CD4-positive, alpha-beta T cell (primary cell): Measurements from ENCODE around the gene RASSF6. TPM values are rescaled to one million over a fixed set of nuclear protein-coding genes. Genes with fewer than 3 reads are reported as not detected.

Experiments used
- ATAC-seq: fragments of 200-7000 bp; cut with Tn5 transposase; one replicate; pipeline ENCODE4 v1.10.0; 2022; ENCODE audit warnings: mild to moderate bottlenecking; ENCODE audit not compliant: poor library complexity
- CTCF ChIA-PET: fragments of 350-600 bp; sonication (Branson Sonifier 250); formaldehyde crosslinking; loops from one replicate; lab custom pipeline; 2021; ENCODE audit warnings: antibody characterized with exemption, inconsistent platforms; lab: Charles Lee
- POLR2A ChIA-PET: fragments of 350-600 bp; sonication (Branson Sonifier 250); formaldehyde crosslinking; loops from one replicate; lab custom pipeline; 2021; ENCODE audit warnings: antibody characterized with exemption, inconsistent platforms; lab: Charles Lee
- DNase-seq, 14 experiments: peaks; one replicate each; pipeline ENCODE4 v3.0.0-alpha.2; 2013 to 2020; ENCODE audit warnings: mixed read lengths in 2 of 14
- H3K27ac ChIP-seq, 2 donors: one replicate each; pipeline versions ENCODE4 v1.5.1 to v1.7.0; 2013; ENCODE audit warnings: low read length in 2 of 2, low read depth in 1 of 2, mild to moderate bottlenecking in 1 of 2
- H3K27me3 ChIP-seq, 2 experiments: 1 replicate in 1 of 2; 2 replicates in 1 of 2; pipeline versions ENCODE4 v1.6.1 to v1.7.0; 2013; ENCODE audit warnings: low read length in 2 of 2, control low read depth in 1 of 2, mild to moderate bottlenecking in 1 of 2, moderate library complexity in 1 of 2; ENCODE audit not compliant: insufficient read depth in 2 of 2, control insufficient read depth in 1 of 2
- H3K36me3 ChIP-seq: one replicate; pipeline ENCODE4 v1.6.1; 2013; ENCODE audit warnings: low read length, control low read depth; ENCODE audit not compliant: insufficient read depth
- H3K4me1 ChIP-seq: one replicate; pipeline ENCODE4 v1.6.1; 2013; ENCODE audit warnings: low read length, control low read depth; ENCODE audit not compliant: insufficient read depth
- H3K4me3 ChIP-seq: one replicate; pipeline ENCODE4 v1.5.1; 2013; ENCODE audit warnings: mild to moderate bottlenecking, low read length, moderate library complexity
- H3K9me3 ChIP-seq, 2 experiments: 1 replicate in 1 of 2; 2 replicates in 1 of 2; pipeline versions ENCODE4 v1.6.1 to v1.7.0; 2013; ENCODE audit warnings: low read length in 2 of 2, mild to moderate bottlenecking in 2 of 2, control low read depth in 1 of 2, moderate library complexity in 1 of 2; ENCODE audit not compliant: control insufficient read depth in 1 of 2, insufficient read depth in 1 of 2
- H3K27ac Mint-ChIP-seq: one replicate; pipeline ENCODE4 v1.8.0; 2020; ENCODE audit warnings: mixed read lengths
- H3K27me3 Mint-ChIP-seq: one replicate; pipeline ENCODE4 v1.8.0; 2021; ENCODE audit warnings: mixed read lengths
- H3K36me3 Mint-ChIP-seq: one replicate; pipeline ENCODE4 v1.8.0; 2021; ENCODE audit warnings: low read depth, mixed read lengths
- H3K4me1 Mint-ChIP-seq: one replicate; pipeline ENCODE4 v1.8.0; 2021; ENCODE audit warnings: low read depth, mixed read lengths
- H3K4me3 Mint-ChIP-seq: one replicate; pipeline ENCODE4 v1.8.0; 2020; ENCODE audit warnings: mild to moderate bottlenecking, mixed read lengths
- H3K9me3 Mint-ChIP-seq: one replicate; pipeline ENCODE4 v1.8.0; 2020; ENCODE audit warnings: mixed read lengths
- intact Hi-C, 2 experiments: fragments of 100-400 bp; cut with DNase I in 1 of 2; cut with micrococcal nuclease in 1 of 2; formaldehyde crosslinking; loops; one replicate each; pipeline versions ENCODE4 v1.15.1 to v1.9.0; 2023 to 2025; cut with DNase I, micrococcal nuclease
- total RNA-seq, 174 experiments: library from RNA in 2 of 174; stranded (reverse) in 2 of 174; gene quantifications; one replicate each; pipeline ENCODE4 v1.2.3 and lab custom pipeline; 2021 to 2026
- TF ChIP-seq, protein P1 (sequence below): fragments of 200-600 bp; IDR thresholded peaks from one replicate; pipeline ENCODE4 v1.8.0; 2022; ENCODE audit warnings: antibody characterized with exemption, mild to moderate bottlenecking

RASSF6 gene
- total RNA-seq, 2 experiments from 2014 or later = 0.25 to 0.28 TPM

DNA sequence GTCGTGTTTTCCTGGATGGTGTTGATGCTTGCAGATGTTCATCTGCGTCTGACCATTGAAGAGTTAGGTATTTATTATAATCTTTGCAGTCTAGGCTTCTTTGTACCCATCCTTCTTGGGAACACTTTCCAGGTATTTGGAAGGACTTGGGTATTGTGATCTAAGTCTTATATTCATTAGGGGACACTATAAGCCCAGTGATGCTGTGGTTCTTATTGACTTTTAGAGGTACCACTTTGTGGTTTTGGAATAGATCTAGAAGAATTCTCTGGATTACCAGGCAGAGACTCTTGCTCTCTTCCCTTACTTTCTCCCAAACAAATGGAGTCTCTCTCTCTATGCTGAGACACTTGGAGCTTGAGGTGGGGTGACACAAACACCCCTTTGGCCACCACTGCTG, 97.1 kb downstream of the RASSF6 start:
- ATAC-seq (no peak), DNase-seq (no peak)
- Mint-ChIP-seq H3K36me3 (no peaks in the 10 kb centered on the region), H3K27me3 (no peaks in the 10 kb centered on the region), H3K9me3 (no peaks in the 10 kb centered on the region), H3K27ac (no peak overlapping the region), H3K4me3 (no peak overlapping the region), H3K4me1 (no peaks in the 10 kb centered on the region)
- POLR2A ChIA-PET = no interaction called here
- H3K4me1 ChIP-seq = no peaks in the 10 kb centered on the region
- TF ChIP-seq, protein P1, sequence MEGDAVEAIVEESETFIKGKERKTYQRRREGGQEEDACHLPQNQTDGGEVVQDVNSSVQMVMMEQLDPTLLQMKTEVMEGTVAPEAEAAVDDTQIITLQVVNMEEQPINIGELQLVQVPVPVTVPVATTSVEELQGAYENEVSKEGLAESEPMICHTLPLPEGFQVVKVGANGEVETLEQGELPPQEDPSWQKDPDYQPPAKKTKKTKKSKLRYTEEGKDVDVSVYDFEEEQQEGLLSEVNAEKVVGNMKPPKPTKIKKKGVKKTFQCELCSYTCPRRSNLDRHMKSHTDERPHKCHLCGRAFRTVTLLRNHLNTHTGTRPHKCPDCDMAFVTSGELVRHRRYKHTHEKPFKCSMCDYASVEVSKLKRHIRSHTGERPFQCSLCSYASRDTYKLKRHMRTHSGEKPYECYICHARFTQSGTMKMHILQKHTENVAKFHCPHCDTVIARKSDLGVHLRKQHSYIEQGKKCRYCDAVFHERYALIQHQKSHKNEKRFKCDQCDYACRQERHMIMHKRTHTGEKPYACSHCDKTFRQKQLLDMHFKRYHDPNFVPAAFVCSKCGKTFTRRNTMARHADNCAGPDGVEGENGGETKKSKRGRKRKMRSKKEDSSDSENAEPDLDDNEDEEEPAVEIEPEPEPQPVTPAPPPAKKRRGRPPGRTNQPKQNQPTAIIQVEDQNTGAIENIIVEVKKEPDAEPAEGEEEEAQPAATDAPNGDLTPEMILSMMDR = no peak
- CTCF ChIA-PET = no interaction called here
- intact Hi-C loops = no loop called here
- no peak overlapping the region for H3K4me3 ChIP-seq
- H3K9me3 ChIP-seq = no peaks in the 10 kb centered on the region
- H3K27ac ChIP-seq = no peak overlapping the region
- no peaks in the 10 kb centered on the region for H3K36me3 ChIP-seq
- no peaks in the 10 kb centered on the region for H3K27me3 ChIP-seq

Other genes with a start within 250 kb of the RASSF6 start
- gene ALB, start 216.1 kb downstream of the RASSF6 start, total RNA-seq = under 1 TPM; 0.47 to 0.63 TPM
- not detected for gene AFP, start 184.2 kb downstream of the RASSF6 start, total RNA-seq
- gene AFM, start 138.7 kb downstream of the RASSF6 start, total RNA-seq = not detected
- 10 to 100 TPM in 1 of 2 experiments, 1 to 10 TPM in 1; 9.9 to 11.4 TPM for gene CXCL8, start 120.1 kb upstream of the RASSF6 start, total RNA-seq
- gene CXCL6, start 216.2 kb upstream of the RASSF6 start, total RNA-seq = not detected
- not detected for gene PF4V1, start 232.9 kb upstream of the RASSF6 start, total RNA-seq
- gene CXCL1, start 249.0 kb upstream of the RASSF6 start, total RNA-seq = not detected